Measurements from ENCODE around the gene OR2W3.

The OR2W3 gene

DNA sequence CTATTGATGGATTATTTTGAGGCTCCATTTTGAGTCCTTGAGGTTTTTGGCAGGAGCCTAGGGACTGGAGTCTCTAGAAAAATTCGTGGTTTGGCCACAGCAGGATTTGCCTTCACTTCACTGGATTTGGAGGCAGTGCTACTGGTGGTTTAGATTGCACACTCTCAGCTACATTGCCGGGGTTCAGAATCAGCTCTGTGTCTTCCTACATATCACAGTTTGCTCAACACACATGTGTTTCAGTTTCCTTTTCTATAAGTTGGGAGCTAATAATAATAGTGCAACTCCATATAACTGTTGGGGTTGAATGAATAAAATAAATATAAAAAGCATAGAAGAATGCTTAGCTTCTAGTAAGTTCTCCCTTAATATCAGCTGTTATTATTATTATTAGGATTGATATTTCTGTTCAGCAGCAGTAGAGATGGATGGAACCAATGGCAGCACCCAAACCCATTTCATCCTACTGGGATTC, at the start of gene OR2W3:
OR2W3 (plus strand) TSS at position 425 of the 475 bp plus-strand sequence; CDS start at position 425, 0 bp downstream.
- no peak for DNase-seq

DNA sequence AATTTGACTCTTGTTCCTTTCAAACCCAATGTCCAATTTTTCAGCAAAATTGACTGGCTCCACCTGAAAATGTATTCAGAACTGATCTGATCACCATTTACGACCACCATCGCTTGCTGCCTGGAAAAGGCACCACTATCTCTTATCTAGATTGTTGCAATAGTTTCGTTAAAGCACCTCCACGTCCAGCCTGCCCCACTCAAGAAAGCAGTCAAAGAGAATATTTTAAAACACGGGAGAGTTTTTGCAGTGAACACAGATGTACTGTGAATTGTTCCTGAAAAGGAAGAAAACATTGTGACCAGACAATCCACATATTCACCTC, 49.7 kb upstream of the OR2W3 start:
- DNase-seq: no peak

DNA sequence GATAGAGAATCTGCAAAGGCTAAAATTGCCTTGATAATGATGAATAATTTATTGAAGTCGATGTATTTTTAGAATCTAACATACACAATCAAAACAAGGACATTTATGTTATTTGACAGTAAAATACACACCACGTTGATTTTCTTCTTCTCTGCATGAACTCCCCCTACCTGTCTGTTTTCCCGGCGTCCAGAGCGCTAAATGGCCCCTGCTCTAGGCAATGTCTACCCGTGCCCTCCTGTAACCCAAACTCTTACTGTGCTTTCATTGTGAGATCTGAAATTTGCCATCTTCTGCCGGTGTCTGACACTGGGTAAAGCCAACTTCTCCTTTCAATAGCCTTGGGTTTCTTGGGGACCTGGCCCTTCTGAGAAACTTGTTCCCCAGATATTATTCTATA, 47.0 kb upstream of the OR2W3 start:
- no peak for DNase-seq

- no peak for DNase-seq
Observed at GRCh38 chr1:247849616-247850015, 45.8 kb upstream of the OR2W3 start.

- no peak for DNase-seq
Observed at GRCh38 chr1:247854899-247855545, 40.4 kb upstream of the OR2W3 start.

- DNase-seq: no peak
Observed at GRCh38 chr1:247855911-247856310, 39.5 kb upstream of the OR2W3 start.

- DNase-seq: no peak
Observed at GRCh38 chr1:247857069-247857984, 38.1 kb upstream of the OR2W3 start, which contains the start of gene TRIM58. Gene TRIM58 (plus strand): TSS chr1:247857187. CDS start chr1:247857247, 60 bp downstream.

- DNase-seq: no peak
Observed at GRCh38 chr1:247857985-247858619, 37.3 kb upstream of the OR2W3 start.

DNA sequence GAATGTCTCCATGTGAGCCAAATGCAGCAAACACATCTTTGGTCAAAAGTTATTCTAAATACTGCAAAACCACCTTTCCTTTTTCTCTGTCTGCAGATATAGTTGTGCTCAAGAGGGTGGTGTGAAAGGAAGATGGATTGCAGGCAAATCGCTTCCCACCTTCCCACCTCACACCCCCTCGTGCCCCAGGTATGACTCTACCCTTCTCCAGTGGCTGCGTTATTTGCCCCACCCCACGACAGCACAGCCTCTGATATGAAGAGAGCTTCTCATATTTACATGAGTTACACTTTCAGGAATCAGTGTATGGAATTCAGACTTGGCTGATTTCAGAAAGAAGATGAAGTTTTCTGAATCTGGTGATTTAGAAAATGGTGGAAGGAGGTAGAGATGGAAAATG, 32.6 kb upstream of the OR2W3 start:
- DNase-seq: no peak

DNA sequence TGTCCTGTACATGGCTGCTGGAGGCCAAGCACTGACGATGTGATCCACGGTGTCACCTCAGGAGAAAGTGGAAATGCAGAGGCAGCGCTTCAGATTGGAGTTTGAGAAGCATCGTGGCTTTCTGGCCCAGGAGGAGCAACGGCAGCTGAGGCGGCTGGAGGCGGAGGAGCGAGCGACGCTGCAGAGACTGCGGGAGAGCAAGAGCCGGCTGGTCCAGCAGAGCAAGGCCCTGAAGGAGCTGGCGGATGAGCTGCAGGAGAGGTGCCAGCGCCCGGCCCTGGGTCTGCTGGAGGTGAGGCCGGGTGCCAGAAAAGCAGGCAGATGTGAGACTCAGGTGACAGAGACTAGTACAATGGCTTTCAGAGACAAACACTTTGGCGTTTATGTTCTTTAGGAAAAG, 30.7 kb upstream of the OR2W3 start:
- DNase-seq: no peak

GRCh38 chr1:247865416-247865815, 30.0 kb upstream of the OR2W3 start:
- DNase-seq: no peak

DNA sequence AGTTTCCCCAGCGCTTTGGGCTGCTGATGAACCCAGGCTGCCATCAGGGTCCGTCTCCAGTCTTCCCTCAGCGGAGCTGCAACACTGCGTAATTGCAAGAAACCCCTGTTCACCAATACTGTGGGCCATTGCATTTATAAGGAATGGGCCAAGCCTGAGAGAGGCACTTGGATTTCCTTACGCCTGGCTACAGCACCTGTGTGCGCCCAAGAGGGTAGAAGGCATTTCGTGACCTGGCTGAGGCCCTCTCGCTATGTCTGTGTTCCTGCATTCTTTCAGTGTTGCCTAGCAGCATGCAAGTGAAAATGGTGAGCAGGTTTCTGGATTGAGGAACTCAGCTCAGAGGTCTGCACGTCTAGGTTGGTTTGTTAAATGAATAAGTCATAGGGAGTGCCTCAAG, 12.0 kb upstream of the OR2W3 start:
- DNase-seq: no peak

DNA sequence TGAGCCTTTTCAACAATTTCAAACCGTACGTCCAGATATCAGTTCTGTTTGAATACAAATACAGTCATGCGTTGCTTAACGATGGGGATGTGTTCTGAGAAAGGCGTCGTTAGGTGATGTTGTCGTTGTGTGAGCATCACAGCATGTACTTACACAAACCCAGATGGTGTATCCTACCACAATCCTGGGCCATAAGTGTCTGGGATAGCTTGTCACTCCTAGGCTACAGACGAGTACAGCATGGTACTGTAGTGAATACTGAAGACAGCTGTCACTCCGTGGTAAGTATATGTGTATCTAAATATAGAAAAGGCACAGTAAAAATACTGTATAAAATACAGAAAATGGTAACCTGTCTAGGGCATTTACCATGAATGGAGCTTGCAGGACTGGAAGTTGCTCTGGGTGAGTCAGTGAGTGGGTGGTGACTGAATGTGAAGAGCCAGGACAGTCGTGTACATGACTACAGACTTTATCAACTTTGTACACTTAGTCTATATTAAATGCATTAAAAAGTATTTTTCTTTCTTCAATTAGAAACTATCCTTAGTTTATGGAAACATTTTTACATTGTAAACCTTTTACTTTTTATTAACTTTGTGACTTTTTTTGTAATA, 10.5 kb upstream of the OR2W3 start:
- no peak for DNase-seq

GRCh38 chr1:247895976-247896375, 589 bp downstream of the OR2W3 start:
- DNase-seq: no peak

GRCh38 chr1:247904122-247904521, 8.7 kb downstream of the OR2W3 start:
- DNase-seq: no peak

DNA sequence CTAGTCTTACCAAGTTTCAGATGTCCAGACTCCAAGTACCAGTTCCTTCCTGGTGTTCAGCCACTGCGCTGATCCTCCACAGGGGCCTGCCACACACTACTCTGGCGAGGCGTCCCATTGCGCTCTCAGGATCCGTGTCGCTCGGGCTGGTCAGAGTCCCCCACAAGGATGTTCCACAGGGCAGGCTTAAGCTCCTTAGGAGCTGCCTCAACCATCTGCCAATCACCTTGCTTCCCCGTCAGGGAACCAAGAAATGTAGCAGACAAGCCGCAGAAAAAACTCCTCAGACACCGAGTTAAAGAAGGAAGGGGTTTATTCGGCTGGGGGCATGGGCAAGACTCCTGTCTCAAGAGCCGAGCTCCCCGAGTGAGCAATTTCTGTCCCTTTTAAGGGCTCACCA, 9.8 kb downstream of the OR2W3 start:
- no peak for DNase-seq

DNA sequence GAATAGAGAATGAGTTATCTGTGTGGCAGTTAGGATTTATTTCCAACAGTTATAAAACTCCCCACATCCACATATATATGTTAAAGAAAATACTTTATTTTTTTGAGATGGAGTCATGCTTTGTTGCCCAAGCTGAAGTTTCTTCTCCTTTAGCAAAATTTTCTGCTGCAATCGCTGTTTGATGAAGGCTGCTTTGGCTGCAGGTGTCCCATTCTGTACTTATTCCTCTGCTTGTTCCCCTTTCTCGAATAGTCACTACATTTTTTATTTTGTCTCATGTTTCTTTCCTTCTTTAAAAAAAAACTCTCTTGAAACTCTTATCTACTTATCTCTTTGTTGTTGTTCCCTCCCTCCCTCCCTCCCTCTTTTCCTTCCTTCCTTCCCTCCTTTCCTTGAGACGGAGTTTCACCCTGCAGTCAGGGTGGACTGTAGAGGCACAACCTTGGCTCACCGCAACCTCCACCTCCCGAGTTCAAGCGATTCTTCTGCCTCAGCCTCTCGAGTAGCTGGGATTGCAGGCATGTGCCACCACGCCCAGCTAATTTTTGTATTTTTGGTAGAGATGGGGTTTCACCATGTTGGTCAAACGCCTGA, 10.6 kb downstream of the OR2W3 start:
- DNase-seq: no peak

- DNase-seq: peak in 2 of 6 experiments; percentile 3 to 12
Observed at GRCh38 chr1:247906504-247907047, 11.2 kb downstream of the OR2W3 start.

- no peak for DNase-seq
Observed at GRCh38 chr1:247908766-247909165, 13.4 kb downstream of the OR2W3 start.

DNA sequence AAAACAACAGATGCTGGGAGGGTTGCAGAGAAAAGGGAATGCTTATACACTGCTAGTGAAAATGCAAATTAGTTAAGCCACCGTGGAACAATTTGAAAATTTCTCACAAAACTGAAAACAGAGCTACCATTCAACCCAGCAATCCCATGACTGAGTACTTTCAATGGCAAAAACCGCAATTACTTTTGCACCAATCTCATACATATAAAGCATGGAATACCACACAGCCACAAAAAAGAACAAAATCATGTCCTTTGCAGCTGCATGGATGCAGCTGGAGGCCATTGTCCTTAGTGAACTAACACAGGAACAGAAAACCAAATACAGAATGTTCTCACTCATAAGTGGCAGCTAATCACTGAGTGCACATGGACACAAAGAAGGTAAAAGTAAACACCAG, 18.4 kb downstream of the OR2W3 start:
- DNase-seq: no peak

- no peak for DNase-seq
Observed at GRCh38 chr1:247914941-247915662, 19.7 kb downstream of the OR2W3 start.

DNA sequence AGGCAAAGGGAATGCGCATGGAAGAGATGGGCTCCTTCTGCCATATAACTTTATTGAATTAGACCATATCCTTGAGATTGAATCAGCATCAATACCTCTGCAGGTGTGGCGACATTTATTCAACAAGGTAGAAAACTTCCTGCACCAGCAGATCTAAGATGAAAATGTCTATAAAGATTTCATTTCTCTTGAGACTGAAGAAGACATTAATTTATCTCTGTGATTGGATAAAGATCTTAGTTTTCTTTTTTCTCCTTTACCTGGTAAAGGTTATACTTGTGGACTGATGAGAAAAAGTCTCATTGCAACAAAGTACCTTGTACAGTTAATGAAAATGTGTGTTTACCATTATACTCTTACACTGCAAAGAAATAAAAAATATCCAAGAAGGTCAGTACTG, 24.6 kb downstream of the OR2W3 start, which contains the start of gene OR2T8:
OR2T8 (plus strand) TSS at position 301 of the 400 bp plus-strand sequence. CDS start 766 bp downstream, outside the sequence.
- DNase-seq: no peak
